SKM-1 treated with dmso at 0.1 percent for 144 hours (cell line): ENCODE results near the gene FBXO8.

Experiments
- DNase-seq: peaks from one replicate; lab custom pipeline; 2025; ENCODE audit not compliant: unreplicated experiment; lab: John Stamatoyannopoulos, UW

FBXO8 gene

GRCh38 chr4:174248407-174248806, 35.1 kb downstream of the FBXO8 start:
- no peak for DNase-seq

- DNase-seq, result no peak
These were observed 37.8 kb downstream of the FBXO8 start for GRCh38 chr4:174245714-174246113.

GRCh38 chr4:174244441-174244840, 39.0 kb downstream of the FBXO8 start:
- DNase-seq, result no peak

- DNase-seq, result no peak
These were observed 42.3 kb downstream of the FBXO8 start for GRCh38 chr4:174241162-174241561.

- no peak for DNase-seq
These were observed 47.1 kb downstream of the FBXO8 start for GRCh38 chr4:174236359-174236758.

GRCh38 chr4:174230680-174231079, 52.8 kb downstream of the FBXO8 start:
- DNase-seq, result no peak

- DNase-seq, result no peak
These were observed 53.3 kb downstream of the FBXO8 start for GRCh38 chr4:174230148-174230547.

- DNase-seq, result no peak
These were observed 54.5 kb downstream of the FBXO8 start for GRCh38 chr4:174228988-174229387.

GRCh38 chr4:174225349-174226049, 58.0 kb downstream of the FBXO8 start:
- no peak for DNase-seq

GRCh38 chr4:174224550-174224949, 58.9 kb downstream of the FBXO8 start:
- no peak for DNase-seq

GRCh38 chr4:174222266-174222872, 61.1 kb downstream of the FBXO8 start:
- peak; percentile 38 for DNase-seq

GRCh38 chr4:174218127-174218790, 65.2 kb downstream of the FBXO8 start:
- DNase-seq, result no peak

- DNase-seq, result no peak
These were observed 66.0 kb downstream of the FBXO8 start for GRCh38 chr4:174217273-174218126.

- no peak for DNase-seq
These were observed 66.6 kb downstream of the FBXO8 start for GRCh38 chr4:174216799-174217272.

- DNase-seq, result no peak
These were observed 67.3 kb downstream of the FBXO8 start for GRCh38 chr4:174215961-174216680.

GRCh38 chr4:174215057-174215456, 68.4 kb downstream of the FBXO8 start:
- no peak for DNase-seq

- DNase-seq, result no peak
These were observed 69.2 kb downstream of the FBXO8 start for GRCh38 chr4:174214101-174214878.

GRCh38 chr4:174213731-174214100, 69.8 kb downstream of the FBXO8 start:
- no peak for DNase-seq

GRCh38 chr4:174212061-174212460, 71.4 kb downstream of the FBXO8 start:
- DNase-seq, result no peak

GRCh38 chr4:174211622-174212044, 71.8 kb downstream of the FBXO8 start:
- DNase-seq, result no peak
